OCI-LY1 (cell line): Measurements from ENCODE around the gene CRISPLD2.

ENCODE experiments used
- H2AFZ ChIP-seq: fragments of 200-600 bp; sonication (generic), shearing (Covaris generic); 2 replicates; pipeline ENCODE4 v1.6.0; 2014; ENCODE audit warnings: antibody characterized with exemption, mild to moderate bottlenecking, low read length
- H3F3A ChIP-seq: fragments of 200-600 bp; sonication (generic), shearing (Covaris generic); 2 replicates; pipeline ENCODE4 v1.6.0; 2014; ENCODE audit warnings: mild to moderate bottlenecking, antibody characterized with exemption, low read length, moderate library complexity; ENCODE audit not compliant: insufficient read depth
- H3K27ac ChIP-seq: fragments of 200-600 bp; sonication (generic); 2 replicates; pipeline ENCODE4 v1.5.1; 2014; ENCODE audit warnings: low read length, mixed run types, mild to moderate bottlenecking, low read depth; ENCODE audit not compliant: poor library complexity, severe bottlenecking
- H3K27me3 ChIP-seq: fragments of 200-600 bp; sonication (generic); 2 replicates; pipeline ENCODE4 v1.6.0; 2014; ENCODE audit warnings: antibody characterized with exemption, mild to moderate bottlenecking, low read length, moderate library complexity; ENCODE audit not compliant: insufficient read depth
- H3K36me3 ChIP-seq: fragments of 200-600 bp; sonication (generic); 2 replicates; pipeline ENCODE4 v1.6.1; 2014; ENCODE audit warnings: mild to moderate bottlenecking, antibody characterized with exemption, low read length, moderate library complexity, mixed read lengths; ENCODE audit not compliant: insufficient read depth
- H3K4me1 ChIP-seq: fragments of 200-600 bp; sonication (generic); 2 replicates; pipeline ENCODE4 v1.5.1; 2014; ENCODE audit warnings: mild to moderate bottlenecking, low read length, moderate library complexity; ENCODE audit not compliant: insufficient read depth, severe bottlenecking
- H3K4me2 ChIP-seq: fragments of 200-600 bp; sonication (generic), shearing (Covaris generic); 2 replicates; pipeline ENCODE4 v1.6.1; 2014; ENCODE audit warnings: low read length
- H3K4me3 ChIP-seq: fragments of 200-600 bp; sonication (generic); 2 replicates; pipeline ENCODE4 v1.5.1; 2014; ENCODE audit warnings: low read length, low read depth, mild to moderate bottlenecking, mixed read lengths; ENCODE audit not compliant: poor library complexity, severe bottlenecking
- H3K79me2 ChIP-seq: fragments of 200-600 bp; shearing (Covaris generic); 2 replicates; pipeline ENCODE4 v1.6.1; 2016; ENCODE audit warnings: mixed run types, low read length, mixed read lengths; ENCODE audit not compliant: insufficient read depth
- H3K9ac ChIP-seq: fragments of 200-600 bp; sonication (generic), shearing (Covaris generic); 2 replicates; pipeline ENCODE4 v1.6.1; 2014; ENCODE audit warnings: mild to moderate bottlenecking, low read length, mixed read lengths
- H3K9me2 ChIP-seq: fragments of 200-600 bp; sonication (generic), shearing (Covaris generic); 2 replicates; pipeline ENCODE4 v1.6.1; 2014; ENCODE audit warnings: low read depth, mild to moderate bottlenecking, low read length, mixed read lengths
- H3K9me3 ChIP-seq: fragments of 200-600 bp; shearing (Covaris generic); 2 replicates; pipeline ENCODE4 v1.6.1; 2014; ENCODE audit warnings: low read length, mixed read lengths
- H4K20me1 ChIP-seq: fragments of 200-600 bp; sonication (generic), shearing (Covaris generic); 2 replicates; pipeline ENCODE4 v1.6.0; 2016; ENCODE audit warnings: mild to moderate bottlenecking, low read length; ENCODE audit not compliant: insufficient read depth
- CTCF ChIP-seq: fragments of 200-600 bp; sonication (generic), shearing (Covaris generic); IDR thresholded peaks from 2 replicates; pipeline ENCODE4 v1.5.1; 2017; ENCODE audit warnings: mild to moderate bottlenecking, antibody characterized with exemption, low read length, moderate library complexity, mixed read lengths
- EZH2 ChIP-seq: fragments of 200-600 bp; sonication (generic), shearing (Covaris generic); IDR thresholded peaks from 2 replicates; pipeline ENCODE4 v1.8.0; 2017; ENCODE audit warnings: borderline replicate concordance, mixed run types, mild to moderate bottlenecking, antibody characterized with exemption, low read length, moderate library complexity, mixed read lengths

Gene CRISPLD2

DNA sequence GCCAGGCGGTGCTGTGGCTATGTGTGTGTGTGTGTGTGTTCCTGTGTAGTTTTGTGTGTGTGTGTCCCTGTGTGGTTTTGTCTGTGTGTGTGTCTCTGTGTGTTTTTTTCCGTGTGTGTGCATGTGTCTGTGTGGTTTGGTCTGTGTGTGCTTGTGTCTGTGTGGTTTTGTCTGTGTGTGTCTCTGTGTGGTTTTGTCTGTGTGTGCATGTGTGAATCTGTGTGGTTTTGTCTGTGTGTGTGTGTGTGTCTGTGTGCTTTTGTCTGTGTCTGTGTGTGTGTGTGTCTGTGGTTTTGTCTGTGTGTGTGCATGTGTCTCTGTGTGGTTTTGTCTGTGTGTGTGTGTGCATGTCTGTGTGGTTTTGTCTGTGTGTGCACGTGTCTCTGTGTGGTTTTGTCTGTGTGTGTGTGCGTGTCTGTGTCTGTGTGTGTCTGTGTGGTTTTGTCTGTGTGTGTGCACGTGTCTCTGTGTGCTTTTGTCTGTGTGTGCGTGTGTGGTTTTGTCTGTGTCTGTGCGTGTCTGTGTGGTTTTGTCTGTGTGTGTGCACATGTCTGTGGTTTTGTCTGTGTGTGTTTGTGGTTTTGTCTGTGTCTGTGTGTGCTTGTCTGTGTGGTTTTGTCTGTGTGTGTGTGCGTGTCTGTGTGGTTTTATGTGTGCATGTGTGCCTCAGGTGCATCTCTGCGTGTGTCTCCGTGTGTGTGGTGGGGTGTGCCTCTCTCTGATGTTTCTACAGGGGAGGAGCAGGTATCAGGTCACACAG, 129.2 kb downstream of the CRISPLD2 start:
- Histone ChIP-seq H3K9me2 (no peaks in the 10 kb centered on the region), H3K4me3 (no peak overlapping the region), H3K36me3 (no peaks in the 10 kb centered on the region), H3K9ac (no peak overlapping the region), H3F3A (no peaks in the 10 kb centered on the region), H3K4me1 (no peaks in the 10 kb centered on the region), H3K4me2 (no peak overlapping the region), H4K20me1 (no peaks in the 10 kb centered on the region), H2AFZ (no peak overlapping the region), H3K9me3 (no peaks in the 10 kb centered on the region), H3K27me3 (peaks cover 9% of the 10 kb centered on the region; the same call in 1 of the 2 replicates), H3K79me2 (no peaks in the 10 kb centered on the region), H3K27ac (no peak overlapping the region)
- TF ChIP-seq EZH2, result no peak
- TF ChIP-seq CTCF, result no peak

DNA sequence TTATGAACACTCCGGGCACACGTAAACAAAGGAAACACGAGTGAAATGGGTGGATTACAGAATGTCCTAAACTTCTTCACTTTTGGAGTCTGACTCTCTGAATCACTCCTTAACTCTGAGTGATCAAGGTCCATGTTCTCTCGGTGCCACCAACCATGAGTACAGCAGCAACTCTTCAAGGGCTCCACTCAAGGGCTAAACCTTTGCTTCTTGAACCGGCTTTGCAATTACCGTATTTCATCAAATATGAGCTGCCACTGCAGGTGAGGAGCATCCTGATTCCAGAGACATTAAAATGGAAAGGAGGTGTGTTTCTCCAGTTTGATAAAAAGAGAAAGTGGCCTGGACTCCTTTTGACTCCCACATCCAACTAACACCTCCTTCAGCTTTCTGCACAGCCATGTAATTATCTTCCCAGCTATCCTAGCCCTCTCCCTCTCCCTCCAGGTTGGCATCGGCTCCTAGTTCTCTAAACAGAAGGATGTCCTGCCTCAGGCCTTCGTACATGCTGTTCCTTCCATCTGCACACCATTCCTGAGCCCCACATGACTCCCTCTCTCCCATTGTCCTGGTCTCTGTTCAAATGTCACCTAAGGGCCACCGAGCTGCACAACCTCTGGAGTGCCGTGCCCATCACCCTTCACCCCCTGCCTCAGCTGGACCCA, 130.1 kb downstream of the CRISPLD2 start:
- TF ChIP-seq EZH2 (no peak), CTCF (no peak)
- Histone ChIP-seq H3K27ac (no peak overlapping the region), H3K4me1 (no peaks in the 10 kb centered on the region), H3K36me3 (no peaks in the 10 kb centered on the region), H3K9ac (no peak overlapping the region), H3K4me2 (no peak overlapping the region), H3F3A (no peaks in the 10 kb centered on the region), H3K27me3 (peaks cover 9% of the 10 kb centered on the region; the same call in 1 of the 2 replicates), H3K9me3 (no peaks in the 10 kb centered on the region), H3K4me3 (no peak overlapping the region), H2AFZ (no peak overlapping the region), H4K20me1 (no peaks in the 10 kb centered on the region), H3K79me2 (no peaks in the 10 kb centered on the region), H3K9me2 (no peaks in the 10 kb centered on the region)

- H3K4me3 ChIP-seq, result no peak overlapping the region
- peaks cover 9% of the 10 kb centered on the region; the same call in 1 of the 2 replicates for H3K27me3 ChIP-seq
- no peak overlapping the region for H3K27ac ChIP-seq
- H3K79me2 ChIP-seq, result no peaks in the 10 kb centered on the region
- TF ChIP-seq CTCF (peak; percentile 61), EZH2 (no peak)
- H3K9me2 ChIP-seq, result no peaks in the 10 kb centered on the region
- H3K9me3 ChIP-seq, result no peaks in the 10 kb centered on the region
- H3K4me1 ChIP-seq, result no peaks in the 10 kb centered on the region
- no peaks in the 10 kb centered on the region for H3F3A ChIP-seq
- H4K20me1 ChIP-seq, result no peaks in the 10 kb centered on the region
- H3K4me2 ChIP-seq, result no peak overlapping the region
- H3K36me3 ChIP-seq, result no peaks in the 10 kb centered on the region
- H3K9ac ChIP-seq, result no peak overlapping the region
- no peak overlapping the region for H2AFZ ChIP-seq
Observed at GRCh38 chr16:84950906-84951305, 131.1 kb downstream of the CRISPLD2 start.
